GM19395 (cell line): Measurements from ENCODE around the gene CLEC2A.
"Not testable (repeated sequence)": the region's sequence is repeated elsewhere in the genome, so short reads cannot be mapped to it uniquely, and the experiment has no call there.

ENCODE experiments used
- ATAC-seq: cut with Tn5 transposase; IDR thresholded peaks from one replicate; pipeline ENCODE4 v1.9.1; 2021; ENCODE audit warnings: mild to moderate bottlenecking, moderate library complexity; ENCODE audit not compliant: unreplicated experiment

The CLEC2A gene

DNA sequence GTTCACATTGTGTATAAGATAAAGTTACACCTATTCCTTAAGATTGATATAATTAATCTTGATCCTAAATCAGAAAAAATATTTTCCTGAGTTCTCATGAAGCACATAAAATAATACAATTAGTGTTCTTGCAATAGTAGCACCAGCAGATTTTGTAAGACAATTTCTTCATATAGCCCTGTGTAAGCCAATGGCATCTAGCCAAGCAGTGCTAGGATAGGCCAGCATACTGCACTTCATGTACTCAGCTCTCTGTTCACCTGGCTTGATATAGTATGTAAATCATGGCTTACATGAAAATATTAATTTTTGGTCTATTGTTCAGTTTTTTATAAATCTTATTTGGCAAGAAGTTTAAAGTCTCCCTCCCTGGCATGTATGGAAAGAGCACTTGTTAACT is 49.0 kb downstream of the CLEC2A start:
- no peak for ATAC-seq

DNA sequence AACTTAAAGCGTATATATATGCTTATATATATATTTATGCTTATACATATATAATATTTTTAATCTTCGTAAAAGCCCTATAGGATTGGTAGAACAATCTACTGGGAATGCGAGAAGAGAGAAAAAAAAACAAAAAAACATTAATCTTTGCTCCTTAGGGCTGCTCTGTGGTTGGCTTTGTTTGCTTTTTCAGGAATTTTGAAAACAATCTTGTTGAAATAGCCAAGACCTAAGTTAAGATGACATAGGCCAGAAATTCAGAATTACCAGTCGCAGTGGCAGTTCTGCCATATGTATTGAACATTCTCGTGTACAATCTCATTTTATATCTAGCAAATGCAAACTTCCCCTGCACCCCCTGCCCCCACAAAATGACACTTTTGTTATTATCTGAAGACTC is 50.2 kb downstream of the CLEC2A start:
- no peak for ATAC-seq

DNA sequence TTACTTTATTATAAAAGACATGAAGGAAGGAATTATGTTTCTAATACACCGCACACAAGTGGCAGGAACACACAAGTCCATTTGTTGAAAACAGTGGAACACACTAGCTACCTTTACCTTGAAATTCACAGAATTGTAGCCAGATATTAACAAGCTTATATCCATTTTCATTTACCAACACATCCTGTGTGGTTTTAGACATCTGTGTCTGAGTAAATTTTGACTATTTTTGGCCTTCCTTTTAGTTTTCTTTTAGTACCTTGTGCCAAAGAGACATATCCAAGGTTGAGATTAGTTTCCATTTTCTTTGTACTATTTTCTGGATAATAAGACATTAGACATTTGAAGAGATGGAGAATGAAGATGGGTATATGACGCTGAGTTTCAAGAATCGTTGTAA is 50.9 kb downstream of the CLEC2A start, which contains the start of gene KLRF2:
Gene KLRF2, plus strand, starts transcription at position 244 of the 400 bp plus-strand sequence. Its CDS starts 107 bp downstream, at position 351.
- ATAC-seq = no peak

DNA sequence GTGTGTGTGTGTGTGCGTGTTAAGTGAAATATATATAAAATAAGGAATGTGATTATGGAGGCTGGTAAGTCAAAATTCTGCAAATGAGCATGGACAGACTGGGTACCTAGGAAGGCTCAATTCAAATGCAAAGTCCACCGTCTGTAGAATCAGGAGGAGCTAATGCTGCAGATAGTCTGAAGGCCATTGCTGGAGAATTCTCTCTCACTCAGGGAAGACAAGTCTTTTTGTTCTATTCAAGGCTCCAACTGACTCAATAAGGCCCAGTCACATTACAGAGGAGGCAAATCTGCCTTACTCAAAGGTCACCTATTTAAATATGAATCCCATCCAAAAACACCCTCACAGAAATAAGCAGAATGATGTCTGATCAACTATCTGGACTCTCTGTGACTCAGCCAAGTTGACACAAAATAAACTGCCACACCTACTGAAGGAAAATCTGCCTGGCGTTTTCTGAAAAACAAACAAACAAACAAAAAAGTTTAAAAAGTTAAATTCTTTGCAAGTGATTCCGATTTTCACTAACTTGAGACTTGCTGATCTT is 51.6 kb downstream of the CLEC2A start:
- no peak for ATAC-seq

DNA sequence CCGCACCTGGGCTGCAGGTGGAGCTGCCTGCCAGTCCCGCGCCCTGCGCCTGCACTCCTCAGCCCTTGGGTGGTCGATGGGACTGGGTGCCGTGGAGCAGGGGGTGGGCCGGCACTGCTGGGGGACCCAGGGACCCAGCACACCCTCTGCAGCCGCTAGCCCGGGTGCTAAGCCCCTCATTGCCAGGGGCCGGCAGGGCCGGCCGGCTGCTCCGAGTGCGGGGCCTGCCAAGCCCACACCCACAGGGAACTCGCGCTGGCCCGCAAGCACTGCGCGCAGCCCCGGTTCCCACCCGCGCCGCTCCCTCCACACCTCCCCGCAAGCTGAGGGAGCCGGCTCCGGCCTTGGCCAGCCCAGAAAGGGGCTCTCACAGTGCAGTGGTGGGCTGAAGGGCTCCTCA is 56.0 kb downstream of the CLEC2A start:
- not testable (repeated sequence) for ATAC-seq

DNA sequence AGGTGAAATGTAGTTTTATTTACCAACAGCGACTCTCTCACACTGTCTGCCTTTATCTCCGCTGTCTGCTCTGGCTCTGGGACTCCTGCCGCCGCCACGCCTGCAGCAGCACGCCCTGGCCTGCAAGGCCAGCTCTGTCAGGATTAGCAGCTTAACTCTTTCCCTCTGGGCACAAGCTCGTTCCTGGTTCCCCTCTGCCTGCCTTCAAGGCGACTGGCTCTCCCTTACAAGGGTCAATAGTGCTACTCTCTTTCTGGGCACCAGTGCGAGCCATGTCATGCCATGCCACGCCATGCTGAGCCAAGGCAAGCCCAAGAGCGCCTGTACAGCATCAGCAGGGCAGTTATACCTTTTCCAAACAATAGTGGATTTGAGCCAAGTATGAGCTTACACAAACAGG is 59.4 kb downstream of the CLEC2A start:
- ATAC-seq = no peak

DNA sequence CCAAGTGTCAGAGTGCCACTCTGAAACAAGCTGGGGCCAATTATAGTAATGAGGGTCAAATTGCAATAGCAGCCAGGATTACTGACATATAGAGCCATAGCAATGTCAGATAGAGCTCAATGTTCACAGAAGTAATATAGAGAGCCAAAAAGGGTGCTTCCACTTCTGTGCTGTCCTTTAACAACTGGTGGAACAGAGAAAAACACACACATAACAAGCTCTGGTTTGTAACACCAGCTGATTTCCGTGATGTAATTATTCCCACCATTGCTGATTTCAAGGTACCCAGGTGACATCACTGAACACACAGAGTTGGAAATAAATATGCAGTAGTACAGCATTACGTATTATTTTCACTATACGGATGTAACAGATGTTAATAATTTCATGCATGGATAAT is 60.0 kb downstream of the CLEC2A start:
- ATAC-seq = no peak

DNA sequence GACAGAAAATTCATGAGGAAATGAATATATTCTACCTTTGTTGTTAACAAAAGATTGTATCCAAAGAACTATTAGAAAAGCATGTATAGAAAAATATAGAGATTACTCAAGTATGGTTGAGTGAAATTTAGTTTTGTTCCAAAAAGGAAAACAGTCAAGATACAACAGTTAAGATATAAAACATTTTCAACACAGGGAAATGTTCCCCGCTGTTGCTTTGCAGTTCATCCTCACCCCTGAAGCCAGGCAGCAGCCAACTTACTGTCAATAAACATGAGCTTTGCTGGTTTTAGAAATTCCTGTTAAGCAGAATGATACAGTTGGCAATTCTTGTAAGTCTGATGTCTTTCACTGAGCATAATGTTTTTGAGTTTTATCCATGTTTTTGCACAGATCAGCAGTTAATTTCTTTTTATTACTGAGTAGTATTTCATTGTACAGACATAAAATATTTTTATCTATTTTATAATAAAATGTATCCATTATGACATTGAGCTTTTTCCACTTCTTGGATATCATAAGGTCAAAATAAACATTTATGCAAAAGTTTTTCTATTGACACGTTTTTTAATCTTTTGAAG is 61.8 kb downstream of the CLEC2A start:
- ATAC-seq = no peak

DNA sequence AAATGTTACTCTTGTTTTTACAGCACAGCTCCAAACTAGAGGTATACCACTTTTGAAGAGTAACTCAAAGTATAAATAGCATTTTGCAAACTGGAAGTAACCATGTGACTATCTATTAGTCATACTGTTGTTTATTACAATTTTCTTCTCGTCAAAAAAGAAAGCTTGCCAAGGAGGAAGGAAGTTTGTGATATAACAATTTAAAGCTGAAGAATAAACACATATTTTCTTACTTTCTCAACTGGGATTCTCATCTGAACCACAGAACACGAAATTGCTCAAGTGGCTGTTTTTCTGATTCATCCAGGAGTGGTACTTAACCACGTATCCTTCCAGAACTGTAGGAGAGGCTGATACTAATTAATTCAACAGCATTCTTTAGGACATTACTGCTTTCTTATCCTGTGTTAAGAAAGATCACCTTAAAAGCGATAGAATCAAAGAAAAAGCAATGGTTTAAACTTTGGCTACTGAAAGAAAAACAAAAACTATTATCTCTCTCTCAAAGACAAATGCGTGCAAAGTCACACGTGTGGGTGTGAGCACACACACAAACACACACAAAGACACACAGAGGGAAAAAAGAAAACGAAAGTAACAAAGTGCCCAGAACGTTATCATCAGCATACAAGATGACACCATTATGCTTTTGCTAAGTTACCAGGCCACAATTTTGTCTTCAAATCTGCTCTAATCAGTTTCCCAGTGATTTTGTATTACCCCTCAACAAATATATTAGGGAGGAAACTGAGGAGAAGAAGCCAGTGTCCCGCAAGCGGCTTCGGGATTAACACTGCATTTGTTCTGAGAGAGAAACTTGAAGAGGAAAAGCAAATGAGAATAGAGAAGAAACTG is 62.6 kb downstream of the CLEC2A start, which contains the start of gene CLEC2B:
Gene CLEC2B, minus strand, starts transcription at position 48 of the 855 bp plus-strand sequence.
- no peak for ATAC-seq

DNA sequence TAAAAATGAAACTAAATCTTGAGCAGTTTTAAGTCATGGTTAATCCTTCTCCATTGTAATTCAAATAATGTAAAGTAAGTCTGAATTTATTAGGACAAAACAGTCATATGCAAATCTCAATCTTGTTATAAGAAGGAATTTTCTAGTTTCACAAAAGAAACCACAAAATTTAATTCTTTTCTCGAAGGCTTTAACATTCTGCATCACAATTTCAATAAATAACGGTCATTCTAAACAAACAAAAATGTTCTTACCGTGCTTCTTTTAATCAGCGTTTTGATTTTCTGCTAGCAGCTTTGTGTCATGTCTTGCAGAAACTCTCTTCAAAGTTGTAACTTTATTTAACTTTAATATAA is 63.2 kb downstream of the CLEC2A start:
- ATAC-seq = no peak

DNA sequence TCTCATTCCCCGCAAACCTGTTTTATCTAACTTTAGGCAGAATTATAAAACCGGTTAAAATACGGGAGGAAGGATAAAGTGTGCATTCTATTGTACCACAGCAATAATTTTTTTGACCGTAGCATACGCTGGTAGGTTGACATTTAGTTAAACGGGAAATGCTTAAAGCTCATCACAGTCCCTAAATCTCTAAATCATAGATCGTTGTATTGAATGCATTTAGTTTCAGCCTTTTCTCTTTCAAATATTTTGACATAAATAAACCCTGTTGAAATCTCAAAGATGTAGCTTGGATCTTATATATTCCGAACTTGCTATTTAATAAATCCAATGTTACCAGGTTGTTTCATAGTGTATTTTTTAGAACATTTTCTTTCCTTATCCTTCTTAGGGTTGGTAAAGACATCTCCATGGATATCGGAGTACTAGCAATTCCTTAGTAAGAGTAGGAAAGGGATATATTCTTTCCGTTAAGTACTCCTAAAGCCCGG is 63.8 kb downstream of the CLEC2A start:
- no peak for ATAC-seq

DNA sequence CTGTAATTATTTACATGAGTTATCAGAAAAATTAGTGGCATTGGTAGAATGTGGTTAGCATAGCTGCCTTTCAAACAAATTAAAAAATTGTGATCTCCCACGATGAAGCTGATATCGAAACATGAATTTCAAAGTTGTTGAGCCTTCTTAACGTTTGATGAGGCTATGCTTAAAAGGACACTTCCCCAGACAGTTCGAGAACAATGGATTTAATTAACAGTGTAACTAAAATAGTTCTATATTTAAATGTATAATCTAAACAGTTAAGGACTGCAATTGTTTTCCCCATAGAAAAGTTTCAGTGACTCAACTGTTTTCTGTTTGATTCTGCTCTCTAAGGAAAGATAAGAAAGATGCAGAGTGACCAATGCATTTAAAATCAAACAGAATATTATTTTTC is 64.6 kb downstream of the CLEC2A start:
- no peak for ATAC-seq

DNA sequence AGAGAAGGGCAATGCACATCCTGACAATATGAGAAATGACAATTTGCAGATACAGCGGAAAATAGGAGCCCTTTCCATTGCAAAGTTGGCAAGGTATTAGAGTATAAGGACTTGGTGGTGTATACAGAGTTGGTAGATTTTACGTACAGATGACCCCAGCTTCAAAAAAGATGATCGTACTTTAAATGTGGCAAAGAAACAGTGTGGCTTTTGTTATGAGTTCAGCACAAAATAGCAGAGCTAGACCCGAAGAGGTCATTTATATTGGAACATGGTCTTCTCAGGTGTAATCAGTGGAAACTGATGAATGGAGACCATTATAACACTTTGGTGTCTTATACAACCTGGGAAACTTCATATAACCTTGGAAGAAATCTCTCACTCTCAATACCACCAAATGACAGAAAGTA is 65.3 kb downstream of the CLEC2A start:
- no peak for ATAC-seq

DNA sequence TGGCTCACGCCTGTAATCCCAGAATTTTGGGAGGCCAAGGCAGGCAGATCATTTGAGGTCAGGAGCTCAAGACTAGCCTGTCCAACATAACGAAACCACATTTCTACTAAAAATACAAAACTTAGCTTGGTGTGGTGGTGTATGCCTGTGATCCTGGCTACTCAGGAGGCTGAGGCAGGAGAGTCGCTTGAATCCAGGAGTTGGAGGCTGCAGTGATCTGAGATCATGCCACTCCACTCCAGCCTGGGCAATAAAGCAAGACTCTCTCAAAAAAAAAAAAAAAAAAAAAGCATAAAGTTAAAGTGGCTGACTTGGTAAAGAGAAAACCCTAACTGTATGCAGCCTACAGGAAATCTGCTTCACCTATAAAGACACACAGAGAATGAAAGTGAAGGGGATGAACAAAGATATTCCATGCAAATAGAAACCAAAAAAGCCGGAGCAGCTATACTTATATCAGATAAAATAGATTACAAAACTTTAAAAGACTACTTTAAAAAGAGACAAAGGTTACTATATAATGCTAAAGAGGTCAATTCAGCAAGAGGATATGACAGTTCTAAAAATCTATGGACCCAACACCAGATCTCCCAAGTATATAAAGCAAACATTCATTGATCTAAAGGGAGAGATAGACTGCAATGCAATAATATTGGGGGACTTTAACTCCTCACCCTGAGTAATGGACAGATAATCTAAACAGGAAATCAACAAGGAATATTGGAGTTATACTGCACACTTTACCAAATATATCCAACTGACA is 67.1 kb downstream of the CLEC2A start:
- no peak for ATAC-seq
